NCI-H460 (cell line): ENCODE measurements around the gene UBQLN1. TPM values are rescaled to one million over a fixed set of nuclear protein-coding genes. Genes with fewer than 3 reads are reported as not detected.
"Not testable (repeated sequence)": the region's sequence is repeated elsewhere in the genome, so short reads cannot be mapped to it uniquely, and the experiment has no call there.

Source experiments
- DNase-seq: peaks from one replicate; pipeline ENCODE4 v3.0.0-alpha.2; 2016; ENCODE audit warnings: low read depth; ENCODE audit errors: extremely low read depth
- total RNA-seq: library from RNA; depleted of rRNA; stranded (reverse); fragments of >200 nt; shearing (Covaris generic); gene quantifications from 2 replicates; pipeline ENCODE4 v1.2.3, GENCODE V29; 2014; rRNA removed

The UBQLN1 gene
- total RNA-seq, 1 experiment from 2014 or later: 114 TPM

DNA sequence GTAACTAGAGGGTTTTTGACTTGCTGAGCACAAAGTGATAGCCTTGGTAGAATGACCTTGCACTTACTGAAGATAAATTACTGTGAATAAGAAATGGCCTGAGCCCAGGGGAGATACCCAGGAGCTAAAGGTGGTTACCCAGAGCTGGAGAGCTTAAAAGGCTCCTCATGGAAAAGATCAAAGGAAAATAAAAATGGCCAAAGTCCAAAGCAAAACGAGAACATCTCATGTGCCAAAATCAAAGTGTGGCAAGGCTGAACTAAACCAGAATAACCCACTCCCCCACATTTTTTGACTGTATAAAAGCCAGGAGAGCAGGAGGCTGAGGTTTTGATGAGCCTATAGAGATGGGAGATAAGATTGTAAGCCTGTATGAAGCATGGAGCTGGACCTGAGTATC lies 70.4 kb downstream of the UBQLN1 start:
- no peak for DNase-seq

DNA sequence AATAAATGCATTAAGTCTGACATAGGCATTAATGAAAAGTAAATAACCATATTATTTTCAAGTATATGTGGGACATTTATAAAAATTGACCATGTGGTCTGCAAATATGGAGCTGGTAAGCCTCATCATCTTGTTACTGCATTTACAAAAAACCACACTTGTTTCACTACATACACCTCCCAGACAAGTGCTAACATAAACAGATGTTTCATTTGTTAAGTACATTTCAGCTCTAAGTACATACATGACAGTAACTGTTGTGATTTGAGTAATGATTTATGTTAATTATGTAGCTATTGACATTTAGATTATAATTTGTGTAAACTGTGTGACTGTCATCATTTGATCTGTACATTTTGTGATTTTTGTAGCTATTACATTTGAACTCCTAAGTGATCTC lies 70.9 kb downstream of the UBQLN1 start:
- DNase-seq: no peak

DNA sequence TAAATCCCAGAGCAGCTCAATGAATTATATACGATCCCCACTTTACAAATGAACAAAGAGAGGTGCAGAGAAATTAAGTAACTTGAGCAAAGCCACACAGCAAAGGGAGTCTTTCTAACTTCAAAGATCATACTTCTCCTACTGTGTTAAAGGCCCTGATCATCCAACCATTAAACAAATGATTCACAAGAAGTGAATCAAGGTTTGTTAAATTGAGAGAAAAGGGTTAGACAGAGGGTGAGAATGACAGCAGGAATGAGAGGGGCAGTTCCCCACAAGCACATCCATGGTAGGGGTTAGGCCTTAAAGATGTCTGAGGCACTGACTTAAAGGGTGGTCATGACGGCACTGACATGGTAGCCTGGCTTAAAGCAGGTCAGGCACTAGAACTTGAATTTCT lies 74.1 kb downstream of the UBQLN1 start:
- no peak for DNase-seq

DNA sequence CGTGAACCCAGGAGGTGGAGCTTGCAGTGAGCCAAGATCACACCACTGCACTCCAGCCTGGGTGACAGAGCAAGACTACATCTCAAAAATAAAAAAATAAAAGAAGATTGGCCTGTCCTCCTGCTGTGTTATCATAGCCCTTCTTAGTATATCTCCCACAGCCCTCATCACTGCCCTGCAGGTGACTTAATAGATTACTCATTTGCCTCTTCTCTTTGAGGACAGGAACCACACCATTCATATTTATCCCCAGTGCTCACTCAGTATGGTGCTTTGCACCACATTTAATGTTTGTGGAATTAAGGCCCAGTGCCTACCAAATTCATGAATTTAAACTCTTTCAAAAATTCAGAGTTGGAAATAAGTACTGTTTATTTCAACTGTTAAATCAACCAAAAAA lies 74.5 kb downstream of the UBQLN1 start:
- DNase-seq: no peak

DNA sequence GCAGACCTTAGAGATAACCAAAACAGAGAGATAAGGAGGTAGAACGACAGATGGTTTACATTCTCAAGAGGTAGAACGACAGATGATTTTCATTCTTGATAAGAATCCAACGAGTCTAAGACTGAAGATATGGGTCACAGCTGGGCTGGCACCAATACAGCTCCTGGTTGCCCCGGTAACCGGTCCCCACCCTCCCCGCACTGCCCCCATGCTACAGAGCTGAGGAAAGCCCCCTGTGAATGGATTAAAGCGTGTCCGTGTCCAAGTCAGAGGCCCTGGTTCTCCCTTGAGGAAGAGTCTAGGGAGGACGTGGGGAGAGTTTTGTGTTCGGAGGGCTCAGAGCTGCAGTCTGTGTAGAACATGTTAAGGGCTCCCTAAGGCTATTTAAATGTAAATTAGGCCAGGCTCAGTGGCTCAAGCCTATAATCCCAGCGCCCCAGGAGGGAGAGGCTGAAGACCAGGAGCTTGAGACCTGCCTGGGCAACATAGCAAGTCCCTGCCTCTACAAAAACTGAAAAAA lies 76.8 kb downstream of the UBQLN1 start:
- no peak for DNase-seq

DNA sequence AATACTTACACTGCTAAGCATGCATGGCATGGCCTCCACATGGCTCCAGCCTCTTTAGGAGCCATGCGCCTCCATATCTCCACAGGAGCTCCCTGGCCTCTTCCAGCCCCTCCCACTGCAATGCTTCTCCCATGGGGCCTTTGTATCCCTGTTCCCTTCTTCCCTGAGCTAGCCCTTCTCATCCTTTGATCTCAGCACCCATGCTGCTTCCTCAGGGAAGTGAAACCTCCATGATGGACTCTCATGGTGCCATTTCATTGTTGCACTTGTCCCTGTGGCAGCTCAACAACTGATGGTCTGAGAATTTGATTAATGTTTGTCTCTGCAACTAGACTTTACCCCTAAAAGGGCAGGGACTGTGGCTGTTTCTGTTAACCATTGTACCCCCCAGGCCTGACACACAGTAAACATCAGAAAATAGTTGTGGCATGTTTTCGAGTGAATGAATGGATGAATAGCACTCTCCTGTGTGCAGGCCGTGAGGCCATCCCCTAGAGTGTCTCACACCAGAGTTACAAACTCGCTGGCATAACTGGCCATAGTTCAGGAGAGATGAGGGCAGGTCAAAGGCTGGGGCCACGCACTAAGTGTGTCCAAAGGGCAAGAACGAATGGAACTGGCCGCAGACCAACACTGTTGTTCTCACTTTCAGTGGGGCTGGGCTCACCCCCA lies 78.2 kb downstream of the UBQLN1 start:
- no peak for DNase-seq

DNA sequence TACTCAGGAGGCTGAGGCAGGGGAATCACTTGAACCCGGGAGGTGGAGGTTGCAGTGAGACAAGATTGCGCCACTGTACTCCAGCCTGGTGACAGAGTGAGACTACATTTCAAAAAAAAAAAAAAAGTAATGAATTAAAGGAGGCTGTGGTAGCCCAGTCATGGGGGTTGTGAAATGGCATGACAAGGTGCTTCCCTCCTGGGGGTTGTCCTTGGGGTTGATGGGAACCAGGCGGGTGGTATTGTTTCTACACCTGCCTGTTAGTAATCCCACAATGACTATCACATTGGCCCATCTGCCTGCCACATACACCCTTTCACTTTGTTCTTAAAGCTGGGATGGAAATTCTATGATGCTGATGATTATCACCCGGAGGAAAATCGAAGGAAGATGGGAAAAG lies 79.2 kb downstream of the UBQLN1 start:
- no peak for DNase-seq

DNA sequence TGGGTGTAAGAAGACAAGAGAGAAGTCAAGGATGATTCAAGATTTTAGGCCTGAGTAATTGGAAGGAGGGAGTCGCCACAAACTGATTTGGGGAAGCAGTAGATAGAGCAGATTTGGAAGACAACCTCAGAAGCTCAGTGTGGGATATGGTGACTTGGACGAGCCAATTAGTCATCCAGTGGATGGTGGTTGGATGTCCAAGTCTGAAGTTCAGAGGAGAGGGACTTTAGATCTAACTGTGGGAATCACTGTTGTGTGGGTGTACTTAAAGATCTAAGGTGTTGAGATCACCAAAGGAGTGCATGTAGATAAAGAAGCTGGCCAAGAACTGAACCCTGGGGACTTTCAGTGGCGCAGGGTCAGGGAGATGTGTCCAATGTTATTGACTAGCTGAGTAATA lies 82.6 kb downstream of the UBQLN1 start:
- DNase-seq: no peak

DNA sequence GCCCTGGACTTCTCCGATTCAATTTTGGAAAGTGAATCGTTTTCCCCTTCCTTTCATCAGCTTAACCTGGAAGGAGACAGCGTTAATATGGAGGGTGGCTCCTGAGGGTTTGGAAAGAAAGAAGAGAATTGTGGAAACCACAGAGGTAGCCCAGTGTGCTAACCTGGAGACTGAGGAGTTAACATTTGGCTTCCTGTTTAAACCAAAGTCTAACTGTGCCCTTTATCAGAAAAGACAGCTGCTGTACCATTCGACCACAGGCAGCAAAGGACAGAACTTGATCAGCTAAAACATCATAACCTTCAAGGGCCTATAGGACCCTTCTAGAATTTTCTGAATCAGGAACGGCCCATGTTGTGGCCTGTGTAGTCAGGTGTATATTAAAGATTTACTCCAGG lies 84.1 kb downstream of the UBQLN1 start:
- DNase-seq: no peak

DNA sequence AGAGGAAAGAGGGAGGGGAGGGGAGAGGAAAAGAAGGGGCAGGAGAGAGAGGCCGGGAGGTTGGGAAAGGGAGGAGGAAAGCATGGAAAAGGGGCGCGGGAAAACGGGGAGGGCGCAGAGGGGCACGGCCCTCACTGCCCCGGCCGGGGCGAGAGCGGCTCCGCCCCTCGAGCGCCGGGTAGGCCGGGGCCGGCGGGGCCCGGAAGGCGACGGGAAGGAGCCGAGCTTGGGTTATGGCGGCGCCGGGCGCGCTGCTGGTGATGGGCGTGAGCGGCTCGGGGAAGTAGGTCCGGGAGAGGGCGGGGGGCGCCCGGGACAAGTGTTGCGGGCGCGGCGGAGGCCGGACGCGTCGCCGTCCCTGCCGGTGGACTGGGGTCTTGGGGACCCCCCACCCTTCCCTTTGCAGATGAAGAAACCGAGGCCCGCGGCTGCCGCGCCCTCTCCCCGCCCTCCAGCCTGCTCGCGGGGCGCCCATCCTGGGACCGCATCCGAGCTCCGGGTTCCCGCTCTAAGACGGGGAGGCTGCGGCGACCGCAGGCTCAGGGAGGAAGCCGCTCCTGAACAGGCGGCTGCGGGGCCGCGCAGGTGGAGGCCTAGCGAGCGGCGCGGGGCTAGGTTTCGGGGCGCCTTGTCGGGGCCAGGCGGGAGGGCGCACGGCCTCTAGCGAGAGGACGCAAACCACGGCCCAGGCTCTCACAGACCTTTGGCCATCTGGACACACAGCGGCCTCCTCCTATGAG lies 84.6 kb downstream of the UBQLN1 start, which contains the start of gene IDNK:
IDNK (plus strand) TSS at position 205 of the 740 bp plus-strand sequence; CDS start at position 234, 29 bp downstream.
- peak; percentile 73 for DNase-seq

DNA sequence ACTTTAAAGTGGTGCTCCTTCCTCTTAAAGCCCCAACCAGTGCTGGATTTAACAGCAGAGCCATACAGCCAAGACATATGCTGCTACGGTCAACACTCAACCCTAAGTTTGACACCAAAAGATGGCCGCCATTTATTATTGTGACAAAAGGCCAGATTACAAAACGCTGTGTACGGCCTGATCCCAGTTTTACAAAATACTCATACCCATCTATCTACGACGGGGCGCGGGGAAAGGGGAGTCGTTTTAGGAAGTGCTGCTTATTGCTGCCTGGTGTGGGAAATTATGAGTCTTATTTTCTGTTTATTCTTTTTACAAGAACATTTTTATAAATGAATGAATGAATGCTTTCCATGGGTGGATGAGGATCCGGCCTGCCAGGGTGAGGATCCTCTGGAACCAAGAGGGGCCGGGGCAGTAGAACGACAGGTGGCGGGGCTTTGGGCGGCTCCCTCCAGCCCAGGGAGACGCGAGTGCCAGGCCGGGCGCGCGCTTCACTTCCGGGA lies 85.3 kb downstream of the UBQLN1 start:
- DNase-seq: no peak

DNA sequence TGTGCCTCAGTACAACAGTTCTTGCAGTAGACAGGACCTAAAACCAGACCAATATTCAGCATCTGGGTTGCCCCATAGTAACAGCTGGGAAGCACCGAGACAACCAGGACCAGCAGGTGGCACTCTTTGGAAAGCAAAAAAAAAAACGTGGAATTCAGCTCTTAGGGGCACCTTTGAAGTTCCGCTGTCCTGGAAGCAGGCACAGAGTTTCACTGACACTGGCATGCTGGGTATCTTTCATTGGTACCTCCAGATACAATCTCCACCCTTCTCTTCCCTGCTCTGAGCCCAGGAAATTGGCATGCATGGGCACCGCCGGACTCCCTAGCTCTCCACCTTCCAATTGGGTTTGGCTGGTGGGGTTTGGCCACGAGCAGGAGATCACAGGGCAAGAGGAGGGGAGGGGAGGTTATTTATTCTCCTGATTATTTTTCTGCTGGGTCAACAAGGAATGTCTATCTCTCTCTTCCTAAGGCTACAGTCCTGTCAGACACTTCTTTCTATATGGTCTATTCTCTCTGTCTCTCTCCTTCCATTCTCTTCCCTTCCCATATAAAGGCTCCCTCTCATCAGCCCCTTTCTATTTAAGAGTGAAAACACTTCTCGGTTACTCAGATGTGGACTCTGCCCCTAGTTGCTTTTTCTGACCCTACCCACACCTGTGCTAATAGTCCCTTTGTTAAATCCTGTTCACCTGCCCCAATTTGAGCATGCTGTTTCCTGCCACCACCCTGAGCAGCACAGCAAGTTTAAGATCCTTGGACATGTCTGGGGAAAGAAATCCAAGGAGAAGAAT lies 86.7 kb downstream of the UBQLN1 start:
- peak; percentile 59 for DNase-seq

DNA sequence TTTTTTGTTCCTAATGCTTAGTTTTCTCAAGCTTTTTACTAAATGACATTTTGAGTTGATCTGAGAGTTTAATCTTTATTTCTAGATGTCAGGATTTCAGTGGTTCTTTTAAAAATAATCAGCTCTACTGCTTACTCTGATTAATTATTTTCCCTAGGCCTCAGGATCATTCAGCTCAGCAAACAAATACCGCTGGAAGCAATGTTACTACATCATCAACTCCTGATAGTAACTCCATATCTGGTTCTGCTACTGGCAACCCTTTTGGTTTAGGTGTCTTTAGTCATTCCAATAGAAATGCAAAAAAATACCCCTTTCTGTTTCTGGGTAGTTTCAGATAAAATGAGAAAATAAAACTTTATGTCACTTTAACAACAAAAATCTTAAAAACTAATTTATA lies 90.5 kb downstream of the UBQLN1 start:
- DNase-seq: no peak

DNA sequence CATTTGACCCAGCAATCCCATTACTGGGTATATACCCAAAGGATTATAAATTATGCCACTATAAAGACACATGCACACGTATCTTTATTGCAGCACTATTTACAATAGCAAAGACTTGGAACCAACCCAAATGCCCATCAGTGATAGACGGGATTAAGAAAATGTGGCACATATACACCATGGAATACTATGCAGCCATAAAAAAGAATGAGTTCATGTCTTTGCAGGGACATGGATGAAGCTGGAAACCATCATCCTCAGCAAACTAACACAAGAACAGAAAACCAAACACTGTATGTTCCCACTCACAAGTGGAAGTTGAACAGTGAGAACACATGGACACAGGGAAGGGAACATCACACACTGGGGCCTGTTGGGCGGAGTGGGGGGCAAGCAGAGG lies 94.5 kb downstream of the UBQLN1 start:
- DNase-seq: not testable (repeated sequence)

Other genes with a start within 250 kb of the UBQLN1 start
- 2.7 TPM in 2 replicates for gene FRMD3, start 169.6 kb downstream of the UBQLN1 start, total RNA-seq
- 13.7 and 16.8 TPM in 2 replicates for gene IDNK, start 84.8 kb downstream of the UBQLN1 start, total RNA-seq
- 4.4 and 6.8 TPM in 2 replicates for gene GKAP1, start 109.8 kb upstream of the UBQLN1 start, total RNA-seq
- gene KIF27, start 213.5 kb upstream of the UBQLN1 start, total RNA-seq: 4.3 and 4.6 TPM in 2 replicates